A172 (cell line): ENCODE results near the gene CATSPER1. TPM values are rescaled to one million over a fixed set of nuclear protein-coding genes. Genes with fewer than 3 reads are reported as not detected.

ENCODE experiments used
- DNase-seq: peaks from one replicate; pipeline ENCODE4 v3.0.0-alpha.2; 2015; ENCODE audit warnings: low spot score
- total RNA-seq: library from RNA; depleted of rRNA; stranded (reverse); fragments of >200 nt; shearing (Covaris generic); gene quantifications from 2 replicates; pipeline ENCODE4 v1.2.3, GENCODE V29; 2014; rRNA removed

Gene CATSPER1
- total RNA-seq, 1 experiment from 2014 or later: 0.41 TPM

GRCh38 chr11:65968600-65969482 lies 57.4 kb downstream of the CATSPER1 start:
- no peak for DNase-seq

DNA sequence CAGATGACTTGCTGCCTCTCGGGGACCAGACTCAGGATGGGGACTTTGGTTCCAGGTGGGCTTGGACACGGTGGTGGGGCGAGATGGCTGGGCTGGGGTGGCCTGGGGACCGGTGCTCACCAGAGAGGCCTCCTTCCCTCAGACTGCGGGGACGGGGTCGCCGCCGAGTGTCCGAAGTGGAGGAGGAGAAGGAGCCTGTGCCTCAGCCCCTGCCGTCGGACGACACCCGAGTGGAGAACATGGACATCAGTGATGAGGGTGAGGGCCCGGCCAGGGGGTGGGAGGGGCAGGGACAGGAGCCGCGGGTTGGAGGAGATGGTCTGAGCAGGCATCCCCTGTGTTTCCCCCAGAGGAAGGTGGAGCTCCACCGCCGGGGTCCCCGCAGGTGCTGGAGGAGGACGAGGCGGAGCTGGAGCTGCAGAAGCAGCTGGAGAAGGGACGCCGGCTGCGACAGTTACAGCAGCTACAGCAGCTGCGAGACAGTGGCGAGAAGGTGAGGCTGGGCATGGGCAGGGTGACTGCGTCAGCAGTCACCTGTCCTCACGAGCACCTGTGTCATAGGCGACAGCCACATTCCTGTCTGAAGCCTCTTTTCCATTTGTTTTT lies 58.8 kb downstream of the CATSPER1 start:
- DNase-seq: no peak

Other genes with a start within 250 kb of the CATSPER1 start
- gene AP5B1, start 245.5 kb downstream of the CATSPER1 start, total RNA-seq: 13.2 and 14.8 TPM in 2 replicates
- not detected in 2 replicates for gene OVOL1, start 239.4 kb downstream of the CATSPER1 start, total RNA-seq
- not detected in 2 replicates for gene SNX32, start 192.5 kb downstream of the CATSPER1 start, total RNA-seq
- 1,263 and 1,396 TPM in 2 replicates for gene CFL1, start 168.3 kb downstream of the CATSPER1 start, total RNA-seq
- 27.1 and 35.3 TPM in 2 replicates for gene MUS81, start 166.0 kb downstream of the CATSPER1 start, total RNA-seq
- 48.5 and 56.8 TPM in 2 replicates for gene EFEMP2, start 153.7 kb downstream of the CATSPER1 start, total RNA-seq
- gene CTSW, start 146.6 kb downstream of the CATSPER1 start, total RNA-seq: 0.79 and 1.8 TPM in 2 replicates
- gene FIBP, start 138.0 kb downstream of the CATSPER1 start, total RNA-seq: 131 and 171 TPM in 2 replicates
- 27.3 and 28.0 TPM in 2 replicates for gene CCDC85B, start 135.8 kb downstream of the CATSPER1 start, total RNA-seq
- 71.3 and 109 TPM in 2 replicates for gene FOSL1, start 126.1 kb downstream of the CATSPER1 start, total RNA-seq
- 22.2 and 27.3 TPM in 2 replicates for gene C11orf68, start 107.4 kb downstream of the CATSPER1 start, total RNA-seq
- gene DRAP1, start 107.1 kb downstream of the CATSPER1 start, total RNA-seq: 259 and 262 TPM in 2 replicates
- gene TSGA10IP, start 81.0 kb downstream of the CATSPER1 start, total RNA-seq: not detected in 2 replicates
- gene SART1, start 64.7 kb downstream of the CATSPER1 start, total RNA-seq: 35.8 and 54.8 TPM in 2 replicates
- gene EIF1AD, start 24.3 kb downstream of the CATSPER1 start, total RNA-seq: 45.6 and 54.5 TPM in 2 replicates
- gene BANF1, start 24.0 kb downstream of the CATSPER1 start, total RNA-seq: 53.2 and 72.3 TPM in 2 replicates
- gene CST6, start 14.5 kb downstream of the CATSPER1 start, total RNA-seq: not detected in 2 replicates
- not detected in 2 replicates for gene GAL3ST3, start 22.7 kb upstream of the CATSPER1 start, total RNA-seq
- 172 and 177 TPM in 2 replicates for gene SF3B2, start 25.9 kb upstream of the CATSPER1 start, total RNA-seq
- gene PACS1, start 43.8 kb upstream of the CATSPER1 start, total RNA-seq: 15.1 and 18.0 TPM in 2 replicates
- 21.4 and 28.2 TPM in 2 replicates for gene KLC2, start 231.2 kb upstream of the CATSPER1 start, total RNA-seq
- 132 and 133 TPM in 2 replicates for gene RAB1B, start 242.2 kb upstream of the CATSPER1 start, total RNA-seq